Sigmoid colon (tissue), 4 donors: ENCODE measurements around the gene TRDMT1.

Experiments
- CTCF ChIP-seq, 4 experiments: fragments of 450-650 bp in 3 of 4; fragments of 200-600 bp in 1 of 4; IDR thresholded peaks; one replicate each; pipeline ENCODE4 v1.5.1; 2016 to 2019; ENCODE audit warnings: antibody characterized with exemption in 4 of 4, mild to moderate bottlenecking in 3 of 4, moderate library complexity in 2 of 4
- EP300 ChIP-seq, 4 donors: sonication (generic); formaldehyde crosslinking; IDR thresholded peaks; one replicate each; pipeline ENCODE4 v1.6.1; 2017; ENCODE audit warnings: antibody characterized with exemption in 4 of 4
- POLR2A ChIP-seq, 2 donors: fragments of 450-650 bp; IDR thresholded peaks; one replicate each; pipeline ENCODE4 v1.6.1; 2016; ENCODE audit warnings: antibody characterized with exemption in 2 of 2, mild to moderate bottlenecking in 2 of 2, moderate library complexity in 2 of 2

GRCh38 chr10:17210361-17210760 is 8.9 kb upstream of the TRDMT1 start:
- TF ChIP-seq CTCF (IDR thresholded peaks at IDR 0.05) (no peak), POLR2A (IDR thresholded peaks at IDR 0.05) (no peak), EP300 (IDR thresholded peaks at IDR 0.05) (no peak)
